GM19240 (cell line): ENCODE measurements around the gene SKI.
"Not testable (repeated sequence)": the region's sequence is repeated elsewhere in the genome, so short reads cannot be mapped to it uniquely, and the experiment has no call there.

Source experiments
- DNase-seq: peaks from one replicate; pipeline ENCODE4 v3.0.0; 2011; ENCODE audit warnings: low spot score; ENCODE audit not compliant: insufficient read length

SKI gene

DNA sequence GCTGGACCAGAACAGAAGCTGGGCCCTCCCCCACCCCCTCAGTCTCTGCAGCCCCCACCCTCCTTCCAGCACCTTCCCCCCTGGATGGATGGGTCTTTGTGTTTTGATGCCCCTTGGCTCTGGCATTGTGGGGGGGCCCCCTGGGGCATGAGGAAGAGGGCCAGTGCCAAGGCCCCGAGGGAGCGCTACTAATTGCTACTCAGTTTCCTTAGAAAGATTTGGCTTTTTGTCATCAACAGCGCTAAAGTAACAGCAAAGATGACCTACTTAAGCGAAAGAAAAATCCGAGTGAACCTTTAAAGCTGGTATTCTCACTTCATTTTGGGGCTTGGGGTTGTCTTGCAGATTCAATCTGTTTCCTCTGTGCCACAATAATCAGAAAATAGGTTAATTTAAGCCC, 63.5 kb downstream of the SKI start:
- no peak for DNase-seq

- no peak for DNase-seq
These were observed 64.8 kb downstream of the SKI start for GRCh38 chr1:2292725-2293450.

GRCh38 chr1:2294033-2294724, 66.1 kb downstream of the SKI start:
- DNase-seq = no peak

DNA sequence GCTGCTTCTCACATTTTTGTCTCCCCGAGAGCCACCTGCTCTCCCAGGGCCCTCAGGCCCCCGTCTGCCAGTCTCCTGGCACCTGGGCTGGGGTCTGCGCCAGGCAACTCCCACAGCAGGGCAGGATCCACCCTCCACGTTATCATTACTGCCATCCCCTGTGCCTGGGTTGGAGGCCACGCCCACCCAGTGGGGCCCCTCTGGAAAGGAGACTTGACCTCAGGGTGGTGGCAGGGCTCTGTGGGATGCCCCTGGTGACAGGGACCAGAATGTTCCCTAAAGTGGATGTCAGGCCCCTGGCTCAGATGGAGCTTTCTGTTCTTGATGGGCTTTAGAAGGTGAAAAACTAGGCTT, 66.6 kb downstream of the SKI start:
- DNase-seq = no peak

DNA sequence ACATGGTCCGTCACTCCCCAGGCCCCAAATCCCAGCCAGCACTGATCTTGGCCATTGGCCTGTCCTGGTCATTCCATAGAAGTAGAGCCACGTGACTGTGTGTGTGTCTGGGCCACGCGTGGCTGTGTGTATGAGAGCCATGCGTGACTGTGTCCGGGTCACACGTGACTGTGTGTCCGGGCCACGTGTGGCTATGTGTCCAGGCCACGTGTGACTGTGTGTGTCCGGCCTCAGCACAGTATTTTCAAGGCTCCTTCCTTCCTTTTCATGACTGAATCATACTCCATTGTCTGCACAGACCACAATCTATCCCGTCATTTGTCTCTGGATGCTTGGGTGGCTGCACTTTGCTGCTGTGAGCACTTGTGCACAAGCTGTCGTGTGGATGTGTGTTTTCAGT, 67.4 kb downstream of the SKI start:
- DNase-seq = no peak

- DNase-seq = not testable (repeated sequence)
These were observed 68.1 kb downstream of the SKI start for GRCh38 chr1:2296211-2296610.

- no peak for DNase-seq
These were observed 68.5 kb downstream of the SKI start for GRCh38 chr1:2296614-2297013.

GRCh38 chr1:2297246-2298011, 69.3 kb downstream of the SKI start:
- no peak for DNase-seq

GRCh38 chr1:2298685-2299084, 70.6 kb downstream of the SKI start:
- no peak for DNase-seq

DNA sequence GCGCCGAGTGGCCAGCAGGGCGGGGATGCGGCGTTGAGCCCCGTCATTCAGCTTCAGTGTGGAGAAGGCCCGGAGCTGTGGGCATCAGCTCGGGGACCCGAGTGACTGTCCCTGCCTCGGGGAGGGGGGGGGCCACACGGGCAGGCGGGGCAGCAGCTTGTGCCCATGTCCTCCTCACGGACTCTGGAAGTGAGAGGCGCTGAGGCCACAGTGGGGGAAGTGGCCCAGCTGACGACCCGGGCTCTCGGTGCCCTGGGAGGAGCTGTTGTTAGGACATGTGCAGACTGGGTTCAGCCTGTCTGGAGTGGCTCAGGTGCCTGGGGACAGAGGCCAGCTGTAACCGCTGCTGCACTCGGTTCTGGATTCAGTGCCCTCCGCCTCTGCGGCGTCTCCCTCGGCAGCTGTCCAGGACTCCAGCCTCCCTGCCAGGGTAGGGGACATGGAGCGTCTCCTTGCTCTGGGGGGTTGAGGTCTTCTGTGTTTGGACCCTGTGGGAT, 71.1 kb downstream of the SKI start:
- no peak for DNase-seq

- peak; percentile 94 for DNase-seq
These were observed 72.1 kb downstream of the SKI start for GRCh38 chr1:2300004-2300771.

GRCh38 chr1:2300851-2301606, 72.9 kb downstream of the SKI start:
- DNase-seq = peak; percentile 86

- no peak for DNase-seq
These were observed 73.6 kb downstream of the SKI start for GRCh38 chr1:2301607-2302291.

- no peak for DNase-seq
These were observed 74.3 kb downstream of the SKI start for GRCh38 chr1:2302292-2302925.

DNA sequence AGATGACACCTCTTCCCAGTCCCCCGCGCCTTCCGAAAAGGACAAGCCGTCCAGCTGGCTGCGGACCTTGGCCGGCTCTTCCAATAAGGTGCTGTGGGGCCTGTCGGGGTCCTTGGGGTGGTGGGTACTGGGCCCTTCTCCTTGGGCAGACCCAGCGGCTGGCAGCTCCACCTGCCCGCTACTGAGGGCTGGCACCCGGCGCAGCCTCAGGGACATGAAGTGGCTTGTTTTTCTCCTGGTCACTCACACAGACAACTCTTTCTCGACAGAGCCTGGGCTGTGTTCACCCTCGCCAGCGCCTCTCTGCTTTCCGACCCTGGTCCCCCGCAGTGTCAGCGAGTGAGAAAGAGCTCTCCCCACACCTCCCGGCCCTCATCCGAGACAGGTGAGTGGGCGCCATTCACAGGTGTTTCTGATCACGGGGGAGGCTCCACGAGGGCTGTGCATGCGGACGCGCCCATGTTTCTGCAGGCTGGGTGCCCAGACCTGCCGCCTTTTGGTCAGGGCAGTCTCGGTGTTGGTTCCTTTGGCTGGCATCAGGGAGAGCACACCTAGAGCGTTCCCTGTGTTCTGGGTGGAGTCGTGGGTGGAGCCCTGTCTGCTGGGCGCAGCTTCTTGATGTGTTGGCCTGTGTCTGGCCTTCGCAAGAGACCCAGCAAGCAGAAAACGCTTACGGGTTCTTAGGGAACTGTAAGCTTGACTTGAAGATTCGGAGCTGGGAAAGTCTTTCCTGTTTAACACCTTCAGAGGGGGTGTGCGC, 75.1 kb downstream of the SKI start:
- no peak for DNase-seq

- DNase-seq = no peak
These were observed 75.7 kb downstream of the SKI start for GRCh38 chr1:2303781-2304180.

GRCh38 chr1:2304282-2304681, 76.2 kb downstream of the SKI start:
- no peak for DNase-seq

DNA sequence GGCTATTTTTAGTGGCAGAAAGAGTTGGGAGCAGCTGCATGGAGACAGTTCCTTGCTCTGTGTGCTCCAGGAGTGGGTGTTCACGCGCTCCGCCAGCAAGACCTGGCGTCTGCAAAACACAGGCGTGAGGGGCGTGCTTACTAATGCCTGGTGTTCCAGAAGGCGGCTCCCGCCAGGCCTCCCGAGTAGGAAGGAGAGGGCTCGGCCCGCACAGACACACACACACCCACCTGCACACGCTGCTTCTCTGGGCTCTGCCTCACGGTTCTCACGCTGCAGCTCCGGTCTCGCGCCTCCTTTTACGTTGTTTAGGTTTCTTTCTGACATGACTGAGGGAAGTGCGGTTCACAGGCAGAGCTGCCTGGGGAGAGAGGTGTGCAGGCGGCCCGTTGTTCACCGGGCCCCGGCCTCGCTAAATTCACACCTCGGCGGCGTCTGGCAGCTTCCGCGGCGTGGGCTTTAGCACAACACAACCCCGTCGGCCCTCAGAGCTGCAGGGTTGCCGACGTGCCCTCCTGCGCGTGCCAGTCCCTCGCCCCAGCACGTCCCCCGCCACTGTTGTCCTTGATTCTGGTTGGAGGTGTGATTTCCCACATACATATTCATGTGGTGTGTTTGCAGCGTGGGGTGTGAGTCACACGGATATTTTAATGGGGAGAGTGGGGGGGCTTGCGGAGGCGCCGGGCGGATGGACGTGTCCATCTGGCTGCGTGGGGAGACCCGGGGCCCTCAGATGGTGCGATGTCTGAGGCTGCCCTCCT, 77.0 kb downstream of the SKI start:
- no peak for DNase-seq
